ENCODE data around the gene FMNL2.

DNA sequence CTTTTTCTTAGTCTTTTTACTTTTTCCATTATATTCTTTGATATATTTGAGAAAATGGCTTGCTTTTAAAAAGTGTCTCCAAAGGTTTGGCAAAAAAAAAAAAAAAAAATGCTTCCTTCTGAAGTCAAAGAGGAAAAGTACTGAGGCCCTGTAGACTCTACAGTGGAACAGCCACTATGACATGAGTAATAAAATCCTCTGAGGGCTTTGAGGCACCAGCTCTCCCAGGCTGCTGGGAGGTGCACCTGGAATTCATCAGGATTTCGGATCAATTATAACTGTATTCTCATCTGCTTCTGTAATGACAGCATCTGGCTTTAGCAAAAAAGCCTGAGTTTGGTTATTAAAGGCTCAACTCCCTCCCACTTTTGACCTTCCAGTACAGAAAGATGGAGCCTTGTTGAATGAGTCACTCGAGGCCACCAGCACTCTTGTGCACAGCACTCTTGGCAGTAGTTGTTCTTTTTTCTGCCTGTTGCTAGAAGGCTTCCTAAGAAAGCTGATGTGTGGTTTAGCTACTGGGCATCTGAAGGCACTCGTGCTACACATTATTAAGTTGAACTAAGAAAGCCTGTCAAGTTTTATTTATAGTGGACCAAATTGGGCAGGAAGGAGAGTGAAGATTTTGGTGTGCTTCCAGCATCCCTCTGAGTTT lies 251.0 kb downstream of the FMNL2 start:
- TF ChIP-seq POLR2A (IDR thresholded peaks at IDR 0.05; ENCODE audit: low read length) = no peak
- TF ChIP-seq GATA1 (IDR thresholded peaks at IDR 0.05; ENCODE audit: low read depth, low read length) = no peak

All from erythroblast (primary cell).